Measurements from ENCODE around the gene UNC80.
"Not testable (repeated sequence)": the region's sequence is repeated elsewhere in the genome, so short reads cannot be mapped to it uniquely, and the experiment has no call there.

The UNC80 gene

DNA sequence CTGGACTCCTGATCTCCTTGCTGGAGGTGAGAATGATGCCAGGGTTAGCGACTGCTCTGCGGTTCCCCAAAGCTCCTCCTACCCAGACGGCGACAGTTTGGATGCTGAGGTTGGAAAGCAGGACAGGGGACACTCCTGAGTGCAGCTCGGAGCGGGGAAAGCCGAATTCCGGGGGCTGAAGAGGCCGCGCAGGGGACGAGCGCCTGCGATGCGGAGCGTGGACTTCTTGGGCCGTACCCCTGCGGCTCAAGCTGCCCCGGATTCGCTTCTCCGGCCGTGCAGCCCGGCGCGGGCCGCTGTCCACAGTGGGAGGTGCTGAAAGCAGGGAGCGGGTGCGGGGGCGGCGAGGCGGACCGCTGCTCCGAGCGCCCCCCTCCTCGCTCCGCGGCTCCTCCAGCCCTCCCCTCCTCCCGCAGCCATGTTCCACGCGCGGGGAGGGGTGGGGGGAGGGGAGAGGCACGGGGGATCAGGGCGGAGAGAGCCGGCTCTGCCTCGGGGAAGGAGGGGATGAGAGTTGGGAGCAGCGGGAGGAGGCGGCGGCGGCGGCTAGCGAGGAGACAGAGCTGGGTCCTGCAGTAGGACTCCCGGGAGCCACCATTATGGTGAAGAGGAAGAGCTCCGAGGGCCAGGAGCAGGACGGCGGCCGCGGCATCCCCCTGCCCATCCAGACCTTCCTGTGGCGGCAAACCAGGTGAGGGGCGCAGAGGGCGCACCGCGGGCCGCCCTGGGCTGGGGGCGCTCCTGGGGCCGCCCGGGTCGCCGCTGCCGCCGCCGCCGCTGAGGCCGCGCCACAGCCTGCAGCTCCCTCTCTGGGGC is at the start of gene UNC80:
UNC80 (plus strand) TSS at position 359 of the 816 bp plus-strand sequence; CDS start at position 600, 241 bp downstream.
- peak; percentile 5 for DNase-seq

GRCh38 chr2:209726311-209726710 is 45.3 kb upstream of the UNC80 start:
- no peak for DNase-seq

DNA sequence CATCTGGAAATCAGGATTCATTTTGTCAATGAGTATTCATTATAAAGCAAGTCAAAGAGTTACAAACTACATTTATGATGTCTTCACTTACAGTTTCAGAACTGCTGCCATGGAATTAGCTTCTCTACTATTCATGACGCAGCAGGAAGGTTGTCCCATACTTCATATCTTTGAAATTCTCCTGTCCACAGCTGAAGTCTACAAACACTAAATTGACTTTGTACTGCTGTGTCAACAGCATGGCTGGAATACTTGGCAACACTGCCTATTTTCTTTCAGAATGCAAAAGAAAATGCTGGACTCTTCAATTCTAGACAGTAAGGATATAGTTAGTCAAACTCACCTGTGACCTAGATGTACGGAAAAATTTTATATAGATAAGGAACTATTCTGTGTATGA is 44.6 kb upstream of the UNC80 start:
- no peak for DNase-seq

- DNase-seq, result no peak
Observed at GRCh38 chr2:209734805-209735204, 36.8 kb upstream of the UNC80 start.

DNA sequence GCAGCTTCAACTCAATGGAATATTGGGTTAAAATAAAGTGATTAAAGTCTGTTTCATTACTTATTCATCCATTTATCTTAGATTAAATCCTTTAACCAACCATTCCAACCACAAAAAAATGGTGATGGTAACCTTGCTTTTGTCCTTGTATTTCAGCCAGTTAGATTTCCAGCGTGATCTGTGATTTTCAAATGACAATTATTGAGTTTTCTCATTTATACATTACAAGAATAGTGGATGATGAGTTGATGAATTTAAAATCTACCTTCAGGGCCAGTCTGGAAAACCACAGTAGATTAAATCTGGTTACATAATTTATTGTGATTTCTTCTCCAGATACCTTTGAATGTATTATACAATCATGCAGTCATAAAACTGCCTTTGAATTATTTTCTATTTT is 29.7 kb upstream of the UNC80 start:
- DNase-seq, result no peak

- DNase-seq, result no peak
Observed at GRCh38 chr2:209753020-209753419, 18.6 kb upstream of the UNC80 start.

GRCh38 chr2:209757163-209757562 is 14.5 kb upstream of the UNC80 start:
- DNase-seq, result no peak

GRCh38 chr2:209761566-209761965 is 10.1 kb upstream of the UNC80 start:
- no peak for DNase-seq

- no peak for DNase-seq
Observed at GRCh38 chr2:209762563-209762962, 9.1 kb upstream of the UNC80 start.

- DNase-seq, result no peak
Observed at GRCh38 chr2:209763106-209763505, 8.5 kb upstream of the UNC80 start.

DNA sequence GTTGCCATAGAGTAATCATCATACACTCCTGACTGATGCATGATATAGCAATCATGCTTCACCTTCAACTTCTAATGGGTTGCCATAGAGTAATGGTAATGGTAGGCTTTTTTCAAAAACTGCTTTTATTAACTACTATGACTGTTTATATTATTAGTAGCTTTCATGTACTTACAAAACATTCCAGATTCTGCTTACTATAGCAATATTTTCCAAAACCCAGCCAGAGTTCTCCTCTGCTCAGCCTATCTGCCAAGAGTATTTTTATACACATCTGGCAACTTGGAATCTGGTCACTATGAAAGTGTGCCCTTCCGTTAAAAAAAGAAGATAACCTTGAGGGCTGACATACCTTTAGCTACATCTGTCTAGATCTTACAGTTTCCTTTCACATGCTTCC is 5.0 kb upstream of the UNC80 start:
- DNase-seq, result no peak

DNA sequence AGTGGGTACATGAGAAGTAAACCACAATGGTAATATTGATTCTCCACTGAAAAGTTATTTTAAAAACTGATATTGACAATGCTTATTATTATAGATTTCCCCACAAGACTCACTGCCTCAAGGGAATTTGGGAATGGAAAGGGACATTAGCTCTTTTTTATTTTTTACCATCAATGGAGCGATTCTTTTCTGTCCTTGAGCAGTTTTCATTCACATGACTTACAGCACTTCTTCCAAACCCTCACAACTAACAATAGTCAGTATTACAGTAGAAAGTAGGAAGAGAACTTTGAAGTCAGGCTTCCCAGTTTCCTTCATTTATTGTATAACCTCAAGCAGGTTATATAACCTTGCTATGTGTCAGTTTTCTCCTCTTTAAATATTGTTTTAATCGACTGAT is 4.3 kb upstream of the UNC80 start:
- no peak for DNase-seq

DNA sequence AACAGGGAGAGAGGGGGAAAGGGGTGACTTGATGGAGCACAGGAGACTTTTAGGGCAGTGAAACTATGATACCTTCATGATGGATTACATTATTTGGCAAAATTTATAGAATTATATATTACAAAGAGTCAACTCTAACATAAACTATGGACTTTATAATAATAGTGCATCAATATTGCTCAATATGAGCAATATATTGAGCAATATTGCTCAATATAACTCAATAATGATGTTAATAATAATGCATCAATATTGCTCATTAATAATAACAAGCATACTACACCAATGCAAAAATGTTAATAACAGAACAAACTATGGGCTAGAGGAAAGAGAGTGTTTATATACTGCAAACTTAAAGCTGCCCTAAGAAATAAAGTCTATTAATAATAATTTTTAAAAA is 3.1 kb upstream of the UNC80 start:
- DNase-seq, result no peak

GRCh38 chr2:209772290-209772685 is 656 bp downstream of the UNC80 start:
- DNase-seq, result no peak

DNA sequence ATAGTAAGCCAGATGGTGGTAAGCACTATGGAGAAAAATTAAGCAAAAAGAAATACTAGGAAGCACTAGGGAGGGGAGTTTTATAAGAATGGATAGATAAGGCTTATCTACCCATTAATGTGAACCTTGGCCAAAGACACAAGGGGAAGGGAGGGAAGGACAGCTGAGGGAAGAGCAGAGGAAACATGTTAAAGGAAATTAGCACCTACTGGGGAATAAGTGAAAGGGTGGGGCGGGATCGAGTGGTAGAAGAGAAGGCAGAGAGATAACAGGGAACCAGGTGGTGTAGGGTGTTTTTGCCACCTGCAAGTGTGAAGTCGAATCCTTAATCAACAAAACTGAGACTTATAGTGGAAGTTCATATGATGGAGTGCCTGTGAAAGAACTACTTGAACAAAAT is 1.7 kb downstream of the UNC80 start:
- no peak for DNase-seq

GRCh38 chr2:209787416-209787815 is 15.8 kb downstream of the UNC80 start:
- DNase-seq, result no peak

GRCh38 chr2:209788925-209789324 is 17.3 kb downstream of the UNC80 start:
- no peak for DNase-seq

DNA sequence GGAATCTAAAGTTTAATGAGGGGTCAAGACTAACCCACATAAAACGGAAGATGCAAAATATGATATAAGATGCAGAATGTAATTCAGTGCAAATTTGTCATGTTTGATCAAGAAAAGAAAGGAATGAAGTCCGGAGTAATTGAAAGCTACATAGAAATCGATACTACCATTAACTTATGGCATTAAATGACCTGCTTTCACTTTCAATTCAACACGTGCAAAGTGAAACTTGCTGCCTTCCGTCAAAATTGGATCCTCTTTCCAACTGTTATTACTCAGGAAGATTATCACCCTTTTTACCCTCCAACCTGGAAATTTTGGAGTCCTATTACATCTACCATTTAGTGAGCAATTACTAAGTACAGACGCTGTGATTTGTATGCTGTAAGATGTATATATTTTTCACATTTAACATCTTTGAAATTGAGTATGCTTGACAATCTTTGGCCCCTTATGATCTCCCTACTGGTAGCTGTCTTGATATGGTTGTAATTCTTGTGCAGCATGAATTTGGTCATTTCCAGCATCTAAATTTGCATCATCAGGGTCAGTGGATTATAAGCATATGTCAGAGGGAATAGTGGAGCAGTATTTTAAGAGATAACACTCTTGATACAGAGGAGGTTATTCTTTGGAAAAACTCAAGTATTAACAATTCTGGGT is 18.6 kb downstream of the UNC80 start:
- no peak for DNase-seq

- no peak for DNase-seq
Observed at GRCh38 chr2:209791151-209791550, 19.5 kb downstream of the UNC80 start.

DNA sequence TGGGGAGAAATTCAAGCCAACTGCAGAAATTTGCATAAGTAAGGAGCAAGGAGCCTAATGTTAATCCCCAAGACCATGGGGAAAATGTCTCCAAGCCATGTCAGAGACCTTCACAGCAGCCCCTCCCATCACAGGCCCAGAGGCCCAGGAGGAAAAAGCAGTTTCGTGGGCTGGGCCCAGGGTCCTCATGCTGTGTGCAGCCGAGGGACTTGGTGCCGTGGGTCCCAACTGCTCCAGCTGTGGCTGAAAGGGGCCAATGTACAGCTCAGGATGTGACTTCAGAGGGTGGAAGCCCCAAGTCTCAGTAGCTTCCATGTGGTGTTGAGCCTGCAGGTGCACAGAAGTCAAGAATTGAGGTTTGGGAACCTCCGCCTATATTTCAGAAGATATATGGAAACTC is 23.8 kb downstream of the UNC80 start:
- DNase-seq, result not testable (repeated sequence)

- no peak for DNase-seq
Observed at GRCh38 chr2:209805351-209805750, 33.7 kb downstream of the UNC80 start.

GRCh38 chr2:209806318-209806717 is 34.7 kb downstream of the UNC80 start:
- DNase-seq, result no peak

DNA sequence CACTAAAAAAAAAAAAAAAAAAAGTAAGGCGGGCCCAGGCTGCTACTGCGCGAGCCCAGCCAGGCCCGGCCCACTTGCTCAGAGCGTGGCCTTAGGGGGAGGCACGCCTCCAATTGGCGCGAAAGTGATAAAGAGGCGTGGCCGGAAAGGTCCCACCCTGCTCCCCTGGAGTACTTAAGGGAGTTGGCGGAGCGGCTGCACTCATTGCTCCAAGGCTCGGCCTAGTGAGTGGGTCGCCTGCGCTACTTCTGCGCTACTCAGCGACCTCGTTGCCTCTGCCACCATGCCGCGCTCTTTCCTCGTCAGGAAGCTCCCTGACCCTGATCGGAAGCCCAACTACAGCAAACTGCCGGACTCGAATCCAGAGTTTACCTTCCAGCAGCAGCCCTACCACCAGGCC is 36.9 kb downstream of the UNC80 start:
- DNase-seq, result no peak

DNA sequence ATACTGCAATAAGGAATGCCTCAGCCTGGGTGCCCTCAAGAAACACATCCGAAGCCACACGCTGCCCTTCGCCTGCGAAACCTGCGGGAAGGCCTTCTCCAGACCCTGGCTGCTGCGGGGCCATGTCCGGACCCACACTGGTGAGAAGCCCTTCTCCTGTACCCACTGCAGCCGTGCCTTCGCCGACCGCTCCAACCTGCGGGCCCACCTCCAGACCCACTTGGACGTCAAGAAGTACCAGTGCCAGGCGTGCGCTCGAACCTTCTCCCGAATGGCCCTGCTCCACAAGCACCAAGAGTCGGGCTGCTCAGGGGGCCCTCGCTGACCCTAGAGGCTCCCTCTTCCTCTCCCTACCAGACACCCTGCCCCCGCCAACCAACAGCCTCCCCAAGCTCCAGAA is 37.6 kb downstream of the UNC80 start:
- DNase-seq, result no peak

DNA sequence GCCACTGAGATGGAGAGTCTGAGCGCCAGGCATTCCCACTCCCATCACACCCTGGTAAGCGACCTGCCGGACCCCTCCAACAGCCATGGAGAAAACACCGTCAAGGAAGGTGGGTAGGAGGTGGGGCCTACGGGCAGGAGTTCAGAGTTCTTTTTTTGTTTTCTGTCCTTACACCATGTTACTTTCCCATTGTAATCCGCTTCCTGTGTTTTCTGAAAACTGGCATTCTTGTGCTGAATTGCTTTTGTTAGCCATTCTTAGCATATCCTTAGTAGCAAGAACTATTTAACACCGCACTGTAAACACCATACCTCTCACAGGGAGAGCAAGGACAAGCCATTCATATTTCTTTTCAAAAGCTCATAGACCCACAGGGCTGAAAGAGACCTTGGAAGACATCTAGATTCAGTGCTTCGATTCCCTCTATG is 46.2 kb downstream of the UNC80 start:
- DNase-seq, result no peak

All from activated naive CD4-positive, alpha-beta T cell treated with Interleukin-2 at 50 U/mL for 16 hours (primary cell).